Measurements from ENCODE around the gene MEGF11. TPM values are rescaled to one million over a fixed set of nuclear protein-coding genes. Genes with fewer than 3 reads are reported as not detected.

The MEGF11 gene
- total RNA-seq, 1 donor from 2014 or later, result not detected

- intact Hi-C loops (cut with DNase I), result no loop called here
- no peak for ATAC-seq (ENCODE audit: poor library complexity)
Observed at GRCh38 chr15:66067687-66068086, 185.9 kb downstream of the MEGF11 start.

GRCh38 chr15:66066481-66066880 is 187.1 kb downstream of the MEGF11 start:
- DNase-seq (no peak), ATAC-seq (ENCODE audit: poor library complexity) (no peak)
- intact Hi-C loops (cut with DNase I), result no loop called here

More at GRCh38 chr15:66067687-66068086, 185.9 kb downstream of the MEGF11 start:
- DNase-seq, result no peak

GRCh38 chr15:66066005-66066404 is 187.5 kb downstream of the MEGF11 start:
- DNase-seq, result no peak
- intact Hi-C loops (cut with DNase I), result no loop called here
- peak; percentile 59 for ATAC-seq (ENCODE audit: poor library complexity)

GRCh38 chr15:66065325-66065724 is 188.2 kb downstream of the MEGF11 start:
- DNase-seq, result no peak

DNA sequence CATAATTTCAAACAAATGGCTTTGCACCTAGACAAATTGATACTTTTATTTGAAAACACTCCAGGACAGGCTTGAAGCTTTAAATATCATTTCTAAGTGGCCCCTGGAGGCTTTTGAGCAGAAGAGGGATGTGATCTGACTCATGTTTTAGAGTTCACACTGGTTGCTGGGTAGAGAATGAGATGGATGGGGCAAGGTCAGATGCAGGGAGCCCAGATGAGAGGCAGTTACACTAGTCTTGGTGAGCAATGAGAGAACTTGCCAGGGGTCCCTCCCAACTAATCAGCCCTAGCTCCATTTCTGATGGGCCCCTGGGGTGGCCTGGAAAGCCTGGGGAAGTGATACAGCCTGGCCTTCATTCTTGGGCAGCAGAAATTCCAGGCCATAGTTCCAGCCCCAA is 190.4 kb downstream of the MEGF11 start:
- ATAC-seq (ENCODE audit: poor library complexity), result no peak
- no peak for DNase-seq
- intact Hi-C loops (cut with DNase I), result no loop called here

More at GRCh38 chr15:66065325-66065724, 188.2 kb downstream of the MEGF11 start:
- ATAC-seq (ENCODE audit: poor library complexity), result no peak
- intact Hi-C loops (cut with DNase I), result no loop called here

DNA sequence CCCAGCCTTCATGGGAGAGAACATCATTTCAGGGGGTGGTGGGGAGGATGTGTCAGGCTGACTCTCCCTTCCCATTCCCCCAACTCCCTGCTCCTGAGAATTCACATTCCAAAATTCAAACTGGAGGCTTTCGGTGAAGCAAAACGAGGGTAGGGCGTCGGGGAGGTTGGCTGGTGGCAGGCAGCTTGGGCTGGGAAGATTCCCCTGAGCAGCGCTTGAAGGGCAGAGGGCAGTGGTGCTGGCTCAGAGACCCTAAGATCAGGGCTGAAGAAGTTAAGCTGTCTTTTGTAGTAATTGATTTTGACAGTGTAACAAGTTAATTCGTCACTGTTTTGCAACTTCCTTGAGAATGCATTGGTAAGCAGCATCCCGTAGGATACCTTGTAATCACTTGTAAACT is 196.5 kb downstream of the MEGF11 start:
- DNase-seq (no peak), ATAC-seq (ENCODE audit: poor library complexity) (no peak)
- intact Hi-C loops (cut with DNase I), result no loop called here

- intact Hi-C loops (cut with DNase I), result no loop called here
- DNase-seq, result peak; percentile 56
- peak; percentile 95 for ATAC-seq (ENCODE audit: poor library complexity)
Observed at GRCh38 chr15:66053991-66054390, 199.6 kb downstream of the MEGF11 start.

DNA sequence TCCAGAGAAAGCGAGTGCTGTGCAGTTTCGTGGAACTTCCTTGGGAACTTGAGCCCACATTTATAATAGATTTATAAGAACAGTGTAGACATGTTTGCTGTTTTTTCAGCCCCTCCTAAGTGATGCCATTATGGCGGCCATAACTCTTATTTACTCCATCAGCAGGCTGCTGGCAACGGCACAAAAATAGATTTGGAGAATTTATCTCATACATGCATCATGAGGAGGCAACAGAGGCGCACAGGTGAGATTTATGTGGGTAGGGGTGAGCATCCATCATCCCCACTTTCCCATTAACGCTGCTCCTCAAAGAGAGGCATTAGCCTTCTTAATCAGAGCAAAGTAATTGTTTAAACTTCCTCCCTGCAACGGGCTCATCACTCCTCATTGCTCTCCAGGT is 201.7 kb downstream of the MEGF11 start:
- intact Hi-C loops (cut with DNase I), result no loop called here
- DNase-seq (no peak), ATAC-seq (ENCODE audit: poor library complexity) (no peak)

GRCh38 chr15:66050264-66050663 is 203.3 kb downstream of the MEGF11 start:
- no peak for ATAC-seq (ENCODE audit: poor library complexity)
- DNase-seq, result no peak
- intact Hi-C loops (cut with DNase I), result no loop called here

DNA sequence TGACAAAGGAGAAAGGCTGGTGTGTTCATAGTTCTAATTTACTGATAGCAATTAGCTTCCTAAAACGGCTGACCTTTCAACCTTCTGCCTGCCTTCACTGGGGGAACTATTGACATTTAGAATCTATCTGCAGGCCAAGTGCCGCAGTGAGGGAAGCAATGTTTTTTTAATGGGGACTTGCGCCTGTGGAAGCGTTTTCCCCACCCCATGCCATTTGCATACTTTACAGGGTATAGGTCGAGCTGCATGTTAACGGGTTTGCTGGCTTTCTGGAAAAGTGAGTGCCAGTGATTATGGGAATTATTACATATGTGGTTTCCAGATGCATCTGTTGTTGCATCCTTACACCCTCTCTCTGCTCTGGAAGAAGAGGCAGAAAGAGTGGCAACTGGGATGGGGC is 204.2 kb downstream of the MEGF11 start:
- DNase-seq (no peak), ATAC-seq (ENCODE audit: poor library complexity) (no peak)
- intact Hi-C loops (cut with DNase I), result no loop called here

- intact Hi-C loops (cut with DNase I), result no loop called here
- no peak for ATAC-seq (ENCODE audit: poor library complexity)
- DNase-seq, result no peak
Observed at GRCh38 chr15:66047321-66048024, 206.1 kb downstream of the MEGF11 start.

DNA sequence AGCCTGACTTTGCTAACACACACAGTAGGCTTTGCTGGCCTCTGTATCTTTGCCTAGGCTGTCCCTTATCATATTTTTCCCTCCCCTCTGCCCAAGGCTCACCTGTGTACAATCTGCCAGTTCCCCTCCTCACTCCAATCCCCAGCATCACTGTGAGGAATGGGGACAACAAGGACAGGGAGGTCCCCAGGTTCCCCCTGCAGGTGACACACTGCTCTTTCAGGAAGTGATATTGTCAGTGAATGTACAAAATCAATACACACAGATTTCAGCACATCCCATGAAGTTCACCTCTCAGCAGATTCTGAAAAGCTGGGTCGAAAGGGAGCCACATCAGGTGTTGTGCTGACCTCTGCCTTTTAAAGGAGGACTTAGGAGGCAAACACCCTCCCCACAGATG is 206.8 kb downstream of the MEGF11 start:
- DNase-seq, result no peak
- intact Hi-C loops (cut with DNase I), result no loop called here
- no peak for ATAC-seq (ENCODE audit: poor library complexity)

- intact Hi-C loops (cut with DNase I), result no loop called here
- DNase-seq, result no peak
- ATAC-seq (ENCODE audit: poor library complexity), result no peak
Observed at GRCh38 chr15:66046326-66046725, 207.2 kb downstream of the MEGF11 start.

DNA sequence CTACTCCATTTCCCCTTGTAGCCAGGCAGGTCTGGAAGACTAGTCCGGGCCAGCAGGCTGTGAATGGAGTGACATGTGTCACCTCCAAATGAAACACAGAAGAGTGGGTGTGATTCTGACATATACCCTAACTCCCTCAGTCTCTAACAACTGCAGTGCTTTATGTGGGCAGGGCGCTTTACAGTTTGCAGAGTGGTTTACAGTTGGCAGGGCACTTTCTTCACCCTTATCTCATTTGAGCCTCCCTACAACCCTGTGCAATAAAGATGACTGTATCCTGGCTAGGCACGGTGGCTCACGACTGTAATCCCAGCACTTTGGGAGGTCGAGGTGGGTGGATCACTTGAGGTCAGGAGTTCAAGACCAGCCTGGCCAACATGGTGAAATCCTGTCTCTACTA is 208.0 kb downstream of the MEGF11 start:
- no peak for ATAC-seq (ENCODE audit: poor library complexity)
- intact Hi-C loops (cut with DNase I), result no loop called here
- no peak for DNase-seq

DNA sequence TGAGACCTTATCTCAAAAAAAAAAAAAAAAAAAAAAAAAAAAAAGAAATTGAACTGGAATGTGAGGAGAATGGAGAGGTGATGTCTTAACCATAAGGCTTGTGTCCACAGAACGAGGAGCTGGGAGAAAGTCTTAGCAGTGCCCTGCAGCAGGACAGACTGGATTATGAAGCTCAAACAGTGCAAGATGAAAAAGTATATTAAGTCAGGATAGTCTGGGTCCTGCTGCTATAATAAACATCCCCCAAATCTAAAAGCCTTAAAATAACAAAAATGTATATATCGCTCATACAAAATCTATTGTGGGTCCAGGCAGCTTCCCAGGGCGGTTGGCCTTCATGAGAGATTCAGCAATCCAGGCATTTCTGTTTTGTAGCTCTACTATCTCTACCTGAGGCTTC is 208.7 kb downstream of the MEGF11 start:
- DNase-seq, result no peak
- intact Hi-C loops (cut with DNase I), result no loop called here
- ATAC-seq (ENCODE audit: poor library complexity), result no peak

DNA sequence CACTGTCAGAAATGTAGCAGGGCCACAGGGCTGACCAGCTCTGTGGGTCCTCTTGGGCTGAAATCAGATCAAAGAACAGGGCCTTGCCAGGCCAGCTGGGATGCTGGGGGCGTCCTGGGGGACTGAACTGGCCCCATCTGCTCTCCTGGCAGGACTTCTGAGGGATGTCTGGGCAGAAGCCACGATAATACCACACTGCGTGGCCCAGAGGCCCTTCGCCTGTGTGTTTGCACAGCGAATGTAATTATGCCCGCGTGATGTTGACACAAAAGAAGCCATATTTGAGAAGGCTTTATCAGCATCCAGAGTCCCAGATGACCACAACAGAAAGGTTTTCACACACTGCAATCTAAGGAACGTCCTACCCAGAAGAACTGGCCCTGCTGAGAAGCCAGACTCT is 210.3 kb downstream of the MEGF11 start:
- DNase-seq (no peak), ATAC-seq (ENCODE audit: poor library complexity) (no peak)
- intact Hi-C loops (cut with DNase I), result no loop called here

DNA sequence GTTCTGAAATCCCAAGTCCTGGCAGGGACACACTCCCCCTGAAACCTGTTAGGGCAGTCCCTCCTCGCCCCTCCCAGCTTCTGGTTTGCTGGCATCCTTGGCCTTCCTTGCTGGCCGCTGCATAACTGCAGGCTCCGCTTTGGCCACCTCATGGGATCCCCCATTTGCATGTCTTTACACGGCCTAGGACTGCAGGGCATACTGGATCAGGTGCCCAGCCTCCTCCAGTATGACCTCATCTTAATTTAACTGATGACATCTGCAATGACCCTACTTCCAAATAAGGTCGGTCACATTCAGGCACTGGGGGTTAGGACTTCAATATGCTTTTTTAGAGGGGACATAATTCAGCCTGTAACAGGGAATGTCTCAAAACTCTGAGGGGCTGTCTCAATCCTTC is 210.9 kb downstream of the MEGF11 start:
- ATAC-seq (ENCODE audit: poor library complexity), result no peak
- DNase-seq, result no peak
- intact Hi-C loops (cut with DNase I), result no loop called here

DNA sequence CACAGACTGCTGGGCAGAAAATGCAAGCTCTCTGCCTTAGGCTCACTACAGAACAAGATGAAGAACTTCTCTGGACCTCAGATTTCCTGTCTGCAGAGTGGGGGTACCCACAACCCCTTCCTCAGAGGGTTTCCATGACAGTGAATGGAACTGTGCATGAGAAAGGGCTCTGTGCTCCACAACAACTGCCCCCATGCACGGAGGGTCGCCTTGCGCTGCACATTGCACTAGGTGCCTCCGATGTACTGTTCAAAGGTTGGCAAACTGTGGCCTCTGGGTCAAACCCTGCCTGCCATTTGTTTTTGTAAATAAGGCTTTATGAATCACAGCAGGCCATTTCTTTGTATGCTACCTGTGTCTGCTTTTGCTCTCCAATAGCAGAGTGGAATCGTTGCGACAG is 212.3 kb downstream of the MEGF11 start:
- intact Hi-C loops (cut with DNase I), result no loop called here
- no peak for ATAC-seq (ENCODE audit: poor library complexity)
- DNase-seq, result no peak

GRCh38 chr15:66040211-66040892 is 213.2 kb downstream of the MEGF11 start:
- intact Hi-C loops (cut with DNase I), result no loop called here

DNA sequence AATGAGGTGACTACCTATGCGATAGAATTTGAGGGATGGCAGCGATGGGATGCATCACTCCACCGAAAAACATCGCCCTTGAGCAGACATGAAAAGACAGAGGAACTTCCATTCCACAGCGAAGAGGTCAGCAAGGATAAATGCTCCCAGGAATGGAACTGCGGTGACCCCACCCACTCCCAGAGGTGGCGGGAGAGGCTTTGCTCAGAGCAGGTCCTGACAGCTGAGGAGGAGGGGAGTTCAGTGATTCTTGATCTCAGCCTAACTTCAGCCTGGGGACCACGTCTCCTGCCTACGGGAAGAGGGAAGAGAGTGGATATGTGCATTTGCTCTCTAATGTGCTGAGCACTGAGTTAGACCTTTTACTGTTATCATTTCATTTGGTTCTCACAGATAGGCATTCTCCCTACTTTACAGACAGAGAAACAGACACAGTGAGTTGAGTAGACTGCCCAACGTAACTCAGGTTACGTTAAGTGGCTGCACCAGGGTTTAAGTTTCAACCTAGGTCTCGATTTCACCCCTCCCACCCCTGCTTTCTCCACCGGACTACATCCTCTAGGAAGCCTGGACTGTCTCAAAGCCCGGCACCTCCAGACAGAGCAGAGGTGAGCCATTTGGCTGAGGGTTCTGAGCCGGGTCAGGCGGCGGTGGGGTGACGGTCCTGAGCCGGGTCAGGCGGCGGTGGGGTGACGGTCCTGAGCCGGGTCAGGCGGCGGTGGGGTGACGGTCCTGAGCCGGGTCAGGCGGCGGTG is 214.3 kb downstream of the MEGF11 start:
- ATAC-seq (ENCODE audit: poor library complexity) (peak; percentile 6), DNase-seq (no peak)
- intact Hi-C loops (cut with DNase I), result no loop called here

More at GRCh38 chr15:66040211-66040892, 213.2 kb downstream of the MEGF11 start:
- ATAC-seq (ENCODE audit: poor library complexity) (peak; percentile 92), DNase-seq (no peak)

Measured in Right ventricle myocardium superior (tissue), 1 donor.